Measurements from ENCODE around the gene PCNP. TPM values are rescaled to one million over a fixed set of nuclear protein-coding genes. Genes with fewer than 3 reads are reported as not detected.
"Not testable (repeated sequence)": the region's sequence is repeated elsewhere in the genome, so short reads cannot be mapped to it uniquely, and the experiment has no call there.

The PCNP gene
- total RNA-seq, 2 donors from 2014 or later = 63.4 to 83.9 TPM

DNA sequence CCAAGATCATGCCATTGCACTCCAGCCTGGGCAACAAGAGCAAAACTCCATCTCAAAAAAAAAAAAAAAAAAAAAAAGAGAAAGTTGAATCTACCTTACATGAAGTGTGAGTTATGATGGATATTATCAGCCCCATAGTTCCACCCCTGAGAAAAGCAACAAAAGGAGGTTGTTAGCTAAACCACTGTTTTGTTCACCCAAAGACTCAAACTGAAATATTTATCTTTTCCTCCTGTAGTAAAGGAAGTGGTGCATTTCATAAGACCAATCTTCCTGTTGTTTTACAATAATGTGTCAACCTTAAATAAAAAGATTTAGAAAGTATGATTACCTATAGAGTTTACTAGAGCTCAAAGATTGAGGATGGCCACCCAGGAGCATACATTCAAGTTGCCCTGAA, 31.0 kb upstream of the PCNP start:
- Histone ChIP-seq H3K27ac (no peak overlapping the region), H3K36me3 (no peaks in the 10 kb centered on the region), H3K4me3 (no peak overlapping the region), H3K9me3 (no peaks in the 10 kb centered on the region), H3K27me3 (no peaks in the 10 kb centered on the region), H3K4me1 (no peaks in the 10 kb centered on the region)
- TF ChIP-seq, protein P1, sequence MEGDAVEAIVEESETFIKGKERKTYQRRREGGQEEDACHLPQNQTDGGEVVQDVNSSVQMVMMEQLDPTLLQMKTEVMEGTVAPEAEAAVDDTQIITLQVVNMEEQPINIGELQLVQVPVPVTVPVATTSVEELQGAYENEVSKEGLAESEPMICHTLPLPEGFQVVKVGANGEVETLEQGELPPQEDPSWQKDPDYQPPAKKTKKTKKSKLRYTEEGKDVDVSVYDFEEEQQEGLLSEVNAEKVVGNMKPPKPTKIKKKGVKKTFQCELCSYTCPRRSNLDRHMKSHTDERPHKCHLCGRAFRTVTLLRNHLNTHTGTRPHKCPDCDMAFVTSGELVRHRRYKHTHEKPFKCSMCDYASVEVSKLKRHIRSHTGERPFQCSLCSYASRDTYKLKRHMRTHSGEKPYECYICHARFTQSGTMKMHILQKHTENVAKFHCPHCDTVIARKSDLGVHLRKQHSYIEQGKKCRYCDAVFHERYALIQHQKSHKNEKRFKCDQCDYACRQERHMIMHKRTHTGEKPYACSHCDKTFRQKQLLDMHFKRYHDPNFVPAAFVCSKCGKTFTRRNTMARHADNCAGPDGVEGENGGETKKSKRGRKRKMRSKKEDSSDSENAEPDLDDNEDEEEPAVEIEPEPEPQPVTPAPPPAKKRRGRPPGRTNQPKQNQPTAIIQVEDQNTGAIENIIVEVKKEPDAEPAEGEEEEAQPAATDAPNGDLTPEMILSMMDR (IDR thresholded peaks at IDR 0.05) = no peak
- no peak for DNase-seq (ENCODE audit: low spot score)

DNA sequence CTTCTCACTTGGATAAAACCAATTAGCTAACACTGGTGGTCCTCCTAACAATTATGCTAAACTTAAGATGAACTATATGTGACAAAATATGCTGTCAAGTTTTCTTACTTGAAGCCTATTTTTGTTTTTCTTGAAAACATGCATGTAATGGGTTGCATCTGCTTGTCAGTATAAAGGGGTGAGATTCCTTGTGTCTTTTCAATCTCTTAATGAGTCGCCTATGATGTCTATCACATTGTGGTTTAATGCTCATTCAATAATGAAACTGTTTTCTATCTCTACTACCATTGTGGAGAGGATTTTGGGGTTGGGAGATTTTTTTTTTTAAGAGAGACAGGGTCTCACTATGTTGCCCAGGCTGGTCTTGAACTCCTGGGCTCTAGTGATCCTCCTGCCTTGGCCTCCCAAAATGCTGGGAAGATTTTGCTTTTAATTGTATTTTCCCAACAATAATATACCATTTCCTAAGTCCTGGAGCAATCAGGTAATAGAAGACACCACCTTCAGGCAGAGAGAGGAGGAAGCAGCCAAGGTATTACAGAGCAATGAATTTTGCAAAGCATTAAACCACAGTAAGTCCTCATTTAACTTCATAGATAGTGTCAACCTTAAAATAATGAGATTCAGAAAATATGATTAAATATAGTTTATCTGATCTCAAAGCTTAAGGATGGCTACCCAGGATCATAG, 29.7 kb upstream of the PCNP start:
- H3K4me3 ChIP-seq = no peak overlapping the region
- H3K27me3 ChIP-seq = no peaks in the 10 kb centered on the region
- no peaks in the 10 kb centered on the region for H3K4me1 ChIP-seq
- H3K36me3 ChIP-seq = no peaks in the 10 kb centered on the region
- no peaks in the 10 kb centered on the region for H3K9me3 ChIP-seq
- no peak for DNase-seq (ENCODE audit: low spot score)
- no peak overlapping the region for H3K27ac ChIP-seq
- TF ChIP-seq, protein P1 (IDR thresholded peaks at IDR 0.05) = no peak

DNA sequence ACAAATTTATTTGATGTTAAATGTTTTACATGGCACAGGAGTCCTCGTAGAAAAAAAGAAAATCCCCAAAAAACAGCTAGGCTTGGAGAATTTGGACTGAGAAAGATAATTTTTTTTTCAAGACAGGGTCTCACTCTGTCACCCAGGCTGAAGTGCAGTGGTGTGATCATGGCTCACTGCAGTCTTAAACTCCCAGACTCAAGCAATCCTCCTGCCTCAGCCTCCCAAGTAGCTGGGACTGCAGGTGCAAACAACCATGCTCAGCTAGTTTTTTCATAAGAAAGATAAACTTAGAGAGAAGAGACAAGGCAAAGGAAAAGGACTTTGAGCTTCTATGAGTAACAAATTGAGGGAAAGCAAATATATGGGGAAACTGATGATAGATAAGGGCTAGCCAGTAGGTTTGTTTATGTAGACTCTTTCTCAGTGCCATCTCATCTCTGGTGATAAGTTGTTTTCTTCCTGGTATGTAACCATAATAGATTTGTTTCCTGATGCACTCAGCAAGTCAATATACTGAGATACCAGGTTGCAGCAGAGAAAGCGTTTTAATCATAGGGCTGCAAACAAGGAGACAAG, 25.4 kb upstream of the PCNP start:
- H3K27ac ChIP-seq = no peak overlapping the region

DNA sequence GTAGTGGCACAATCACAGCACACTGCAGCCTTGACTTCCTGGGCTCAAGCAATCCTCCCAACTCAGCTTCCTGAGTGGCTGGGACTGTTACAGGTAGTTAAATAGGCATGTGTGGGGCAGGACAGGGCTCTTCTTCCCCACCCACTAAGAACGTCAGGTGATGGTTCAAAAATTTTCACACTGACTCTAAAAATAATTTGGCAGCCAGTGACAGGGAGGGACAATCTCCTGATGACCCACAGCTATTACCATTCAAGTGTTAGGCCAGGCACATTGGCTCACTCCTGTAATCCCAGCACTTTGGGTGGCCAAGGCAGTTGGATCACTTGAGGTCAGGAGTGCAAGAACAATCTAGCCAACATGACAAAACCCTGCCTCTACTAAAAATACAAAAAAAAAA, 24.5 kb upstream of the PCNP start:
- Histone ChIP-seq H3K27me3 (no peaks in the 10 kb centered on the region), H3K4me3 (no peak overlapping the region), H3K9me3 (no peaks in the 10 kb centered on the region), H3K27ac (no peak overlapping the region), H3K4me1 (no peaks in the 10 kb centered on the region), H3K36me3 (no peaks in the 10 kb centered on the region)
- DNase-seq (ENCODE audit: low spot score) = no peak
- TF ChIP-seq, protein P1 (IDR thresholded peaks at IDR 0.05) = no peak

More for the DNA sequence above, 25.4 kb upstream of the PCNP start:
- no peak overlapping the region for H3K4me3 ChIP-seq
- H3K4me1 ChIP-seq = no peaks in the 10 kb centered on the region
- H3K27me3 ChIP-seq = no peaks in the 10 kb centered on the region
- no peak for DNase-seq (ENCODE audit: low spot score)
- TF ChIP-seq, protein P1 (IDR thresholded peaks at IDR 0.05) = no peak
- no peaks in the 10 kb centered on the region for H3K9me3 ChIP-seq
- H3K36me3 ChIP-seq = no peaks in the 10 kb centered on the region

DNA sequence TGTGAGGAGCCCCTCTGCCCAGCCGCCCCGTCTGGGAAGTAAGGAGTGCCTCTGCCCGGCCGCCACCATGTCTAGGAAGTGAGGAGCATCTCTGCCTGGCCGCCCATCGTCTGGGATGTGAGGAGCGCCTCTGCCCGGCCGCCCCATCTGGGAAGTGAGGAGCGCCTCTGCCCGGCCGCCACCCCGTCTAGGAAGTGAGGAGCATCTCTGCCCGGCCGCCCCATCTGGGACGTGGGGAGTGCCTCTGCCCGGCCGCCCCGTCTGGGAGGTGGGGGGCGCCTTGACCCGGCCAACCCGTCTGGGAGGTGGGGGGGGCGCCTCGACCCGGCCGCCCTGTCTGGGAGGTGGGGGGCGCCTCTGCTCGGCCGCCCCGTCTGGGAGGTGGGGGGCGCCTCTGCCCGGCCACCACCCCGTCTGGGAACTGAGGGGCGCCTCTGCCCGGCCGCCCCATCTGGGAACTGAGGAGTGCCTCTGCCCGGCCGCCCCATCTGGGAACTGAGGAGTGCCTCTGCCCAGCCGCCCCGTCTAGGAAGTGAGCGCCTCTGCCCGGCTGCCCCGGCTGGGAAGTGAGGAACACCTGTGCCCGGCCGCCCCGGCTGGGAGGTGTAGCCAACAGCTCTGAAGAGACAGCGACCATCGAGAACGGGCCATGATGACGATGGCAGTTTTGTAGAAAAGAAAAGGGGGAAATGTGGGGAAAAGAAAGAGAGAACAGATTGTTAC, 22.5 kb upstream of the PCNP start:
- H3K9me3 ChIP-seq; H3K27ac ChIP-seq; H3K36me3 ChIP-seq; H3K27me3 ChIP-seq; H3K4me1 ChIP-seq; H3K4me3 ChIP-seq; DNase-seq (ENCODE audit: low spot score): not testable (repeated sequence)

DNA sequence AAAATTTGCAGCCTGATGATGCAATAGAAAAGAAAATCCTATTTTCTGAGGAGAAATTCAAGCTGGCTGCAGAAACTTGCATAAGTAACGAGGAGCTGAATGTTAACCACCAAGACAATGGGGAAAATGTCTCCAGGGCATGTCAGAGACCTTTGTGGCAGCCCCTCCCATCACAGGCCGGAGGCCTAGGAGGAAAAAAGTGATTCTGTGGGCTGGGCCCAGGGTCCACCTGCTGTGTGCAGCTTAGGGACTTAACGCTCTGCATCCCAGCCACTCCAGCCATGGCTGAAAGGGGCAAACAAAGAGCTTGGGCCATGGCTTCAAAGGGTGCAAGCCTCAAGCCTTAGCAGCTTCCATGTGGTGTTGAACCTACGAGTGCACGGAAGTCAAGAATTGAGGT, 20.6 kb upstream of the PCNP start:
- DNase-seq (ENCODE audit: low spot score); H3K27me3 ChIP-seq; H3K27ac ChIP-seq; H3K4me1 ChIP-seq; H3K4me3 ChIP-seq; H3K9me3 ChIP-seq; H3K36me3 ChIP-seq: not testable (repeated sequence)

Data from right atrium auricular region (tissue), 2 donors.